ENCODE data around the gene SRGAP1. TPM values are rescaled to one million over a fixed set of nuclear protein-coding genes. Genes with fewer than 3 reads are reported as not detected.

Gene SRGAP1
- total and polyA plus RNA-seq, 9 of the 15 experiments (the other 6 are each of a cell fraction or from before 2014, with no cell fraction given) = 0.01 to 0.13 (median 0.04) TPM; not detected in 3

- no peak overlapping the region for H3K4me2 ChIP-seq (ENCODE audit: insufficient read depth, low read length)
- intact Hi-C loops (cut with micrococcal nuclease) (no loop called here), in situ Hi-C loops (cut with MboI) (no loop called here)
- no peak for DNase-seq (ENCODE audit: extremely low read depth in 1 of 4, low spot score in 3 of 4)
- H3K9me3 ChIP-seq (replicated peaks; ENCODE audit: control insufficient read depth, insufficient read depth, low read depth, low read length) = no peaks in the 10 kb centered on the region
- no peaks in the 10 kb centered on the region for H3K79me2 ChIP-seq (ENCODE audit: control insufficient read depth, insufficient read depth, low read length)
- H3K27ac ChIP-seq (ENCODE audit: extremely low read depth, low read depth, low read length) = no peak overlapping the region
- H3K9me1 ChIP-seq (ENCODE audit: control insufficient read depth, insufficient read depth, low read length) = no peaks in the 10 kb centered on the region
- BruUV-seq (replicated peaks) = no TSS peak
- H4K20me1 ChIP-seq (replicated peaks; ENCODE audit: control insufficient read depth, insufficient read depth, low read length) = no peaks in the 10 kb centered on the region
- WGBS (ENCODE audit: insufficient coverage, low coverage, missing lambda C conversion rate) = 3% methylated on average over 3 of the region's 3 CpGs
- no peaks in the 10 kb centered on the region for H3K36me3 ChIP-seq (ENCODE audit: control insufficient read depth, insufficient read depth, low read length)
- ATAC-seq = no peak
- no peak for FAIRE-seq
- ChIA-PET POLR2A (no interaction called here), CTCF (ENCODE audit: low intra/inter-chr PET ratio) (no interaction called here)
- H3K9ac ChIP-seq (ENCODE audit: insufficient read depth in 1 of 2, low read depth in 2 of 2, low read length in 2 of 2) = no peak overlapping the region
- no peak overlapping the region for H2AFZ ChIP-seq (ENCODE audit: low read depth, low read length)
- no peak overlapping the region for H3K4me3 ChIP-seq
- H3K4me1 ChIP-seq (replicated peaks in 1 of 2; ENCODE audit: control insufficient read depth in 2 of 2, insufficient read depth in 2 of 2, low read length in 2 of 2) = no peaks in the 10 kb centered on the region
- H3K27me3 ChIP-seq (ENCODE audit: control insufficient read depth in 2 of 2, insufficient read depth in 2 of 2, low read length in 2 of 2) = no peaks in the 10 kb centered on the region; a peak in 1 of 5 replicates
- TF ChIP-seq ZNF165 (CRISPR knock-in tag; IDR thresholded peaks at IDR 0.05; ENCODE audit: borderline replicate concordance) (no peak), TFAM (CRISPR knock-in tag; conservative IDR thresholded peaks at IDR 0.05) (no peak), NKRF (IDR thresholded peaks at IDR 0.05; ENCODE audit: borderline replicate concordance) (no peak), TAL1 (IDR thresholded peaks at IDR 0.05) (no peak), HMG20B (CRISPR knock-in tag; IDR thresholded peaks at IDR 0.05) (no peak), NR2C2 (CRISPR knock-in tag; IDR thresholded peaks at IDR 0.05) (no peak), NR2C2 (tag; IDR thresholded peaks at IDR 0.05) (no peak), MEF2D (tag; conservative IDR thresholded peaks at IDR 0.05; ENCODE audit: low read depth) (no peak), RBM14 (IDR thresholded peaks at IDR 0.05; ENCODE audit: borderline replicate concordance, insufficient read depth, low read depth, low read length) (no peak), GTF2F1 (IDR thresholded peaks at IDR 0.05; ENCODE audit: low read depth, low read length) (no peak), ZNF184 (CRISPR knock-in tag; IDR thresholded peaks at IDR 0.05) (no peak), SNIP1 (IDR thresholded peaks at IDR 0.05; ENCODE audit: low read depth) (no peak), RREB1 (CRISPR knock-in tag; IDR thresholded peaks at IDR 0.05) (no peak)
These were observed 342.9 kb downstream of the SRGAP1 start for GRCh38 chr12:64187370-64187769.

Data from K562 (cell line).